GM10248 (cell line): ENCODE results near the gene CEP131.

ENCODE experiments used
- CTCF ChIA-PET: fragments of 300-600 bp; sonication (Branson Sonifier 250); formaldehyde crosslinking; extraction: SDS; loops from one replicate; lab custom pipeline; 2021; ENCODE audit warnings: antibody characterized with exemption; lab: Yijun Ruan, JAX
- POLR2A ChIA-PET: fragments of 350-650 bp; sonication (Branson Sonifier 250); formaldehyde crosslinking; extraction: SDS; loops from one replicate; lab custom pipeline; 2020; ENCODE audit warnings: antibody characterized with exemption; lab: Yijun Ruan, JAX
- DNase-seq: peaks from one replicate; pipeline ENCODE4 v3.0.0; 2012; ENCODE audit errors: extremely low spot score
- CTCF ChIP-seq: IDR thresholded peaks from 2 replicates; pipeline ENCODE4 v1.5.1; 2012; ENCODE audit warnings: mild to moderate bottlenecking, low read depth; ENCODE audit errors: extremely low read depth, missing control alignments, control extremely low read depth

The CEP131 gene

GRCh38 chr17:81219476-81220180, 3.1 kb downstream of the CEP131 start:
- ChIA-PET CTCF (interaction anchor here (1.3 kb wide), 1 partner anchor 265 kb away, joined by 3 read pairs; no protein-coding TSS in a partner anchor), POLR2A (interaction anchor here (1.5 kb wide), 1 partner anchor 293 kb away, joined by 3 read pairs; the partner anchor contains the start of gene ACTG1)
- TF ChIP-seq CTCF = no peak
- no peak for DNase-seq

GRCh38 chr17:81218991-81219390, 3.8 kb downstream of the CEP131 start:
- no peak for TF ChIP-seq CTCF
- POLR2A ChIA-PET = interaction anchor here (1.5 kb wide), 1 partner anchor 294 kb away, joined by 3 read pairs; the partner anchor contains the start of gene ACTG1
- DNase-seq = no peak
- CTCF ChIA-PET = interaction anchor here (1.3 kb wide), 1 partner anchor 266 kb away, joined by 3 read pairs; no protein-coding TSS in a partner anchor

GRCh38 chr17:81218459-81218858, 4.3 kb downstream of the CEP131 start:
- TF ChIP-seq CTCF = no peak
- no peak for DNase-seq
- ChIA-PET POLR2A (no interaction called here), CTCF (interaction anchor here (1.3 kb wide), 1 partner anchor 266 kb away, joined by 3 read pairs; no protein-coding TSS in a partner anchor)

GRCh38 chr17:81217491-81217890, 5.3 kb downstream of the CEP131 start:
- TF ChIP-seq CTCF = no peak
- ChIA-PET POLR2A (no interaction called here), CTCF (no interaction called here)
- DNase-seq = no peak

- DNase-seq = no peak
- POLR2A ChIA-PET = no interaction called here
- TF ChIP-seq CTCF = no peak
- CTCF ChIA-PET = no interaction called here
Measured at GRCh38 chr17:81213978-81214377, 8.8 kb downstream of the CEP131 start.

- ChIA-PET CTCF (no interaction called here), POLR2A (no interaction called here)
- DNase-seq = no peak
- TF ChIP-seq CTCF = no peak
Measured at GRCh38 chr17:81212365-81212764, 10.4 kb downstream of the CEP131 start.
